Hematopoietic multipotent progenitor cell treated with erythropoietin and hydrocortisone succinate and interleukin-3 and kit ligand, for 17 days (in vitro differentiated cells): Measurements from ENCODE around the gene USP53.
"Not testable (repeated sequence)": the region's sequence is repeated elsewhere in the genome, so short reads cannot be mapped to it uniquely, and the experiment has no call there.

Experiments
- DNase-seq: peaks from one replicate; pipeline ENCODE4 v3.0.0-alpha.2; 2015; ENCODE audit warnings: low spot score

Gene USP53

GRCh38 chr4:119271361-119272085 is 59.0 kb downstream of the USP53 start:
- no peak for DNase-seq

GRCh38 chr4:119279541-119279940 is 67.0 kb downstream of the USP53 start:
- DNase-seq, result not testable (repeated sequence)

- DNase-seq, result not testable (repeated sequence)
Observed at GRCh38 chr4:119279945-119280344, 67.4 kb downstream of the USP53 start.

GRCh38 chr4:119281393-119281792 is 68.9 kb downstream of the USP53 start:
- no peak for DNase-seq

GRCh38 chr4:119284876-119285780 is 72.6 kb downstream of the USP53 start:
- peak; percentile 14 for DNase-seq

GRCh38 chr4:119286377-119287002 is 74.0 kb downstream of the USP53 start:
- peak; percentile 64 for DNase-seq

GRCh38 chr4:119289313-119289712 is 76.8 kb downstream of the USP53 start:
- DNase-seq, result no peak

- DNase-seq, result no peak
Observed at GRCh38 chr4:119290598-119290997, 78.1 kb downstream of the USP53 start.

GRCh38 chr4:119296356-119296755 is 83.8 kb downstream of the USP53 start:
- no peak for DNase-seq

- no peak for DNase-seq
Observed at GRCh38 chr4:119297795-119298194, 85.3 kb downstream of the USP53 start.

GRCh38 chr4:119299260-119299671 is 86.8 kb downstream of the USP53 start:
- DNase-seq, result no peak

GRCh38 chr4:119299741-119300100 is 87.2 kb downstream of the USP53 start:
- DNase-seq, result peak; percentile 56

GRCh38 chr4:119300101-119300978 is 87.8 kb downstream of the USP53 start:
- DNase-seq, result peak; percentile 78

- no peak for DNase-seq
Observed at GRCh38 chr4:119302073-119302832, 89.7 kb downstream of the USP53 start.

- DNase-seq, result no peak
Observed at GRCh38 chr4:119303587-119304305, 91.2 kb downstream of the USP53 start.

- no peak for DNase-seq
Observed at GRCh38 chr4:119304431-119304830, 91.9 kb downstream of the USP53 start.

- DNase-seq, result no peak
Observed at GRCh38 chr4:119307606-119308005, 95.1 kb downstream of the USP53 start.

- DNase-seq, result no peak
Observed at GRCh38 chr4:119310826-119311225, 98.3 kb downstream of the USP53 start.

- DNase-seq, result no peak
Observed at GRCh38 chr4:119313237-119313636, 100.7 kb downstream of the USP53 start.

- DNase-seq, result peak; percentile 12
Observed at GRCh38 chr4:119314356-119314755, 101.8 kb downstream of the USP53 start.
